Measurements from ENCODE around the gene SIGLEC1. TPM values are rescaled to one million over a fixed set of nuclear protein-coding genes. Genes with fewer than 3 reads are reported as not detected.

SIGLEC1 gene
- total RNA-seq, 1 experiment from 2014 or later: not detected

DNA sequence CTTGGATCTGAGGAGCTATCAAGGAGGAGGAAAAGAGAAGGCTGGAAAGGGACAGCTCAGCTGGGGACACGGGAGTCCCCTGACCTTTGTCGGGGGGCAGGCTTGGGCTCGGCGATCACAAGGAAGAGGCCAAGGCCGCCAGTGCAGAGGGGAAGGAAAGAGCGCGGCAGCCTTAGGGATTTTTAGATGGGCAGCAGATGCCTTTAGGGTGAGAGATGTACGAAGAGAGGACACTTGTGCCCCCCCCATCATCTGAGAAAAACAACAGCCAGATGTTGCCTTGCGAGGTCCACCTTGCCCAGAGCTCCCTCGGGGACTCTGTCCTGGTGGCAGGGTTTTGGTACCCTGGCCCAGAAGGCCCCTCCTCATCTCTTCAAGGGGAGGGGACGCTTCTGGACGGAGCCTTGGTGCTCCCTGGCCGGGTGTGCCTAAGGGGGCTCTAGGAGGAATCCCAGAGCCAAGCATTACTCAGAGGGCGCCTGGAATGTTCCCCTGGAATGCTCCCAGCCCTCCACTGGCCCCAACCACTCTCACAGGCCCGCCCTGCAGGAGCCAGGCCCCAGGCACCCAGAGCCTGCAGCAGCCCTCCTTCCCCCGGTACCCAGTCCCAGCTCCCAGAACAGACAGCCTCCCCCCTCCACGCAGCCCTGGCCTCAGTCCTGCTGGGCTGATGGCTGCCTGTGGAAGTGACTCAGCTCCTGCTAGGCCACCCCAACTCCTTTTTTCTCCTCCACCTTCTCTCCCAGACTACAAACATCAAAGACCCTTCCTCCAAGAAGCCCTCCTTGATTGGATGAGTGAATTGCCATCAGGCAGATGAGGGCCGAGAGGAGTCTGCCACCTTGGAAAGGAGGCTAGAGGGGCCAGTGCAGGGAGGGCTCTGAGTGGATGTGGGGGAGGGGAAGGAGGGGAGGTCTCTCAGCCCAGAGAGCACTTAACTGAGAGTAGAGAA, 32.4 kb downstream of the SIGLEC1 start:
- ChIA-PET POLR2A (ENCODE audit: unreplicated experiment) (no interaction called here), CTCF (no interaction called here)
- no peak overlapping the region for H3K27ac ChIP-seq
- no peak overlapping the region for H2AFZ ChIP-seq
- no peak overlapping the region for H3K4me3 ChIP-seq
- no peaks in the 10 kb centered on the region for H3F3A ChIP-seq (ENCODE audit: insufficient read depth, low read depth)
- H3K79me2 ChIP-seq (ENCODE audit: low read depth): no peaks in the 10 kb centered on the region
- H4K20me1 ChIP-seq (ENCODE audit: insufficient read depth): no peaks in the 10 kb centered on the region
- no peaks in the 10 kb centered on the region for H3K4me1 ChIP-seq (replicated peaks; ENCODE audit: insufficient read depth)
- no TSS peak for BruUV-seq (replicated peaks)
- peaks cover 20% of the 10 kb centered on the region for H3K27me3 ChIP-seq (ENCODE audit: insufficient read depth, low read depth)
- intact Hi-C loops (cut with micrococcal nuclease; ENCODE audit: unreplicated experiment): loop anchor here (5.0 kb wide), 2 partner anchors 102 to 407 kb away; partner anchors contain the start of gene SPEF1
- no peak overlapping the region for H3K4me2 ChIP-seq
- H3K9me2 ChIP-seq (ENCODE audit: insufficient read depth): no peaks in the 10 kb centered on the region
- no peak for DNase-seq
- no peaks in the 10 kb centered on the region for H3K36me3 ChIP-seq (ENCODE audit: low read depth)
- no peaks in the 10 kb centered on the region for H3K9me3 ChIP-seq (ENCODE audit: insufficient read depth, low read depth)
- TF ChIP-seq, protein P1, sequence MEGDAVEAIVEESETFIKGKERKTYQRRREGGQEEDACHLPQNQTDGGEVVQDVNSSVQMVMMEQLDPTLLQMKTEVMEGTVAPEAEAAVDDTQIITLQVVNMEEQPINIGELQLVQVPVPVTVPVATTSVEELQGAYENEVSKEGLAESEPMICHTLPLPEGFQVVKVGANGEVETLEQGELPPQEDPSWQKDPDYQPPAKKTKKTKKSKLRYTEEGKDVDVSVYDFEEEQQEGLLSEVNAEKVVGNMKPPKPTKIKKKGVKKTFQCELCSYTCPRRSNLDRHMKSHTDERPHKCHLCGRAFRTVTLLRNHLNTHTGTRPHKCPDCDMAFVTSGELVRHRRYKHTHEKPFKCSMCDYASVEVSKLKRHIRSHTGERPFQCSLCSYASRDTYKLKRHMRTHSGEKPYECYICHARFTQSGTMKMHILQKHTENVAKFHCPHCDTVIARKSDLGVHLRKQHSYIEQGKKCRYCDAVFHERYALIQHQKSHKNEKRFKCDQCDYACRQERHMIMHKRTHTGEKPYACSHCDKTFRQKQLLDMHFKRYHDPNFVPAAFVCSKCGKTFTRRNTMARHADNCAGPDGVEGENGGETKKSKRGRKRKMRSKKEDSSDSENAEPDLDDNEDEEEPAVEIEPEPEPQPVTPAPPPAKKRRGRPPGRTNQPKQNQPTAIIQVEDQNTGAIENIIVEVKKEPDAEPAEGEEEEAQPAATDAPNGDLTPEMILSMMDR (conservative IDR thresholded peaks at IDR 0.05): no peak
- TF ChIP-seq EZH2 (IDR thresholded peaks at IDR 0.05; ENCODE audit: low read depth): no peak

DNA sequence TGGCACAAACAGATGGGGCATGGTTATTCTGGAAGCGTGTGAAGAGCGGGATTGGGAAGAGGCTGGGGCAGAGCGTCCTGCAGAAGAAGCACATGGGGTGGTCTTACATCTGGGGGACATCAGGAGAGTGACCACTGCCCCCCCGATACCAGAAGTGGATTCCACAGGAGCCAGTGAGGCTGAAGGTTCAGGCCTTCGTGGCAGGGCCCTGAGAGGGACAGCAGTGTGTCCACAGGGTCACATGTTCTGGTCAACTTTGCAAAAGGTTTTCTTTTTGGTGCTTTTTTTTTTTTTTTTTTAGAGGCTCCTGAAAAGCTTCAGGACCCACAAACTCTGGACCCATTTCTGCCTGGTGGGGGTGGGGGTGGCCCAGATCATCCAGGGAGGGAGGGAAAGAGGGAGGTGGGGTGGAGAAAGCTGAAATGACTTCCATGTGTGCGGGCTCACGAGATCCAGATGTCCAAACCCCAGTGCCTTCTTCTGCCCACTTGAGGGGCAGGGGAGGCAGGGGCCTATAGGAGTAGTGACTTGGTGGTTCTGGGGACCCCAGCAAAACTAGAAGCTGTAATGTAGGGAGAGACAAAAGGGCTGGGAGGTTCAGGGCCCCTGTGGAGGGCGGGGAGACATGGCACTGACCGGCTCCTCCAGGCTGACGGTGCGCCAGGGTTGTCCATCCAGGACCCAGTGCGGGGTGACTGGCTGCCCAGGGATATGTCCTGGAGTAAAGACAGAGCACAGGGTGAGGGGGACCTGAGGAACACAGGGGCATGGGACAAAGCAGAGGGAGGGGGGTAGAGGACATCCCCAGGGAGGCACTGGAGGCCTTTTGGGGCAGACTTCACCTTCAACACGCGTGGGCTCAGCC, 33.3 kb downstream of the SIGLEC1 start:
- CTCF ChIA-PET: interaction anchor here (0.6 to 0.7 kb wide), 4 partner anchors 68 to 432 kb away, joined by 3 to 17 read pairs (median 4); no protein-coding TSS in a partner anchor
- peaks cover 30% of the 10 kb centered on the region for H3K27me3 ChIP-seq (ENCODE audit: insufficient read depth, low read depth)
- H3F3A ChIP-seq (ENCODE audit: insufficient read depth, low read depth): no peaks in the 10 kb centered on the region
- H3K36me3 ChIP-seq (ENCODE audit: low read depth): no peaks in the 10 kb centered on the region
- H3K79me2 ChIP-seq (ENCODE audit: low read depth): no peaks in the 10 kb centered on the region
- H3K4me3 ChIP-seq: no peak overlapping the region
- H3K4me2 ChIP-seq: no peak overlapping the region
- no peaks in the 10 kb centered on the region for H3K9me3 ChIP-seq (ENCODE audit: insufficient read depth, low read depth)
- TF ChIP-seq, protein P1 (conservative IDR thresholded peaks at IDR 0.05): no peak
- TF ChIP-seq EZH2 (IDR thresholded peaks at IDR 0.05; ENCODE audit: low read depth): no peak
- POLR2A ChIA-PET (ENCODE audit: unreplicated experiment): no interaction called here
- no peak overlapping the region for H2AFZ ChIP-seq
- BruUV-seq (replicated peaks): no TSS peak
- H3K9me2 ChIP-seq (ENCODE audit: insufficient read depth): no peaks in the 10 kb centered on the region
- intact Hi-C loops (cut with micrococcal nuclease; ENCODE audit: unreplicated experiment): loop anchor here (5.0 kb wide), 2 partner anchors 103 to 408 kb away; partner anchors contain the start of gene SPEF1
- H3K4me1 ChIP-seq (replicated peaks; ENCODE audit: insufficient read depth): no peaks in the 10 kb centered on the region
- DNase-seq: no peak
- H3K27ac ChIP-seq: no peak overlapping the region
- H4K20me1 ChIP-seq (ENCODE audit: insufficient read depth): no peaks in the 10 kb centered on the region

- H3F3A ChIP-seq (ENCODE audit: insufficient read depth, low read depth): no peaks in the 10 kb centered on the region
- ChIA-PET CTCF (interaction anchor here (0.6 kb wide), 1 partner anchor 100 kb away, joined by 3 read pairs; no protein-coding TSS in a partner anchor), POLR2A (ENCODE audit: unreplicated experiment) (no interaction called here)
- no peaks in the 10 kb centered on the region for H3K9me3 ChIP-seq (ENCODE audit: insufficient read depth, low read depth)
- no peak overlapping the region for H3K4me3 ChIP-seq
- H3K4me2 ChIP-seq: no peak overlapping the region
- BruUV-seq (replicated peaks): no TSS peak
- no peaks in the 10 kb centered on the region for H4K20me1 ChIP-seq (ENCODE audit: insufficient read depth)
- no peaks in the 10 kb centered on the region for H3K4me1 ChIP-seq (replicated peaks; ENCODE audit: insufficient read depth)
- H3K27me3 ChIP-seq (ENCODE audit: insufficient read depth, low read depth): peaks cover 33% of the 10 kb centered on the region
- no peaks in the 10 kb centered on the region for H3K9me2 ChIP-seq (ENCODE audit: insufficient read depth)
- intact Hi-C loops (cut with micrococcal nuclease; ENCODE audit: unreplicated experiment): loop anchor here (5.0 kb wide), 2 partner anchors 104 to 409 kb away; partner anchors contain the start of gene SPEF1
- no peak for DNase-seq
- no peaks in the 10 kb centered on the region for H3K36me3 ChIP-seq (ENCODE audit: low read depth)
- H2AFZ ChIP-seq: no peak overlapping the region
- TF ChIP-seq, protein P1 (conservative IDR thresholded peaks at IDR 0.05): no peak
- TF ChIP-seq EZH2 (IDR thresholded peaks at IDR 0.05; ENCODE audit: low read depth): no peak
- no peaks in the 10 kb centered on the region for H3K79me2 ChIP-seq (ENCODE audit: low read depth)
- no peak overlapping the region for H3K27ac ChIP-seq
These were observed 34.2 kb downstream of the SIGLEC1 start for GRCh38 chr20:3678198-3678597.

Data from PC-9 (cell line).